Thyroid gland (tissue), 4 donors: ENCODE data around the gene WDR86.

Source experiments
- CTCF ChIP-seq, 6 experiments: fragments of 200-600 bp in 3 of 6; fragments of 450-650 bp in 3 of 6; sonication (generic) in 3 of 6; IDR thresholded peaks; one replicate each; pipeline ENCODE4 v1.5.1; 2016 to 2019; ENCODE audit warnings: antibody characterized with exemption in 6 of 6, mild to moderate bottlenecking in 2 of 6, inconsistent platforms in 1 of 6, moderate library complexity in 1 of 6
- POLR2A ChIP-seq, 2 donors: fragments of 450-650 bp; IDR thresholded peaks; one replicate each; pipeline ENCODE4 v1.6.1; 2017; ENCODE audit warnings: antibody characterized with exemption in 2 of 2, mild to moderate bottlenecking in 2 of 2, moderate library complexity in 1 of 2

GRCh38 chr7:151411551-151411950, 1.7 kb upstream of the WDR86 start:
- TF ChIP-seq CTCF (IDR thresholded peaks at IDR 0.05), result no peak
- no peak for TF ChIP-seq POLR2A (IDR thresholded peaks at IDR 0.05)
